Activated CD4-positive, alpha-beta T cell treated with anti-CD3 and anti-CD28 coated beads for 48 hours (primary cell): ENCODE data around the gene LGALS14.
"Not testable (repeated sequence)": the region's sequence is repeated elsewhere in the genome, so short reads cannot be mapped to it uniquely, and the experiment has no call there.

Experiments used
- DNase-seq: peaks from one replicate; pipeline ENCODE4 v3.0.0-alpha.2; 2020

Gene LGALS14

DNA sequence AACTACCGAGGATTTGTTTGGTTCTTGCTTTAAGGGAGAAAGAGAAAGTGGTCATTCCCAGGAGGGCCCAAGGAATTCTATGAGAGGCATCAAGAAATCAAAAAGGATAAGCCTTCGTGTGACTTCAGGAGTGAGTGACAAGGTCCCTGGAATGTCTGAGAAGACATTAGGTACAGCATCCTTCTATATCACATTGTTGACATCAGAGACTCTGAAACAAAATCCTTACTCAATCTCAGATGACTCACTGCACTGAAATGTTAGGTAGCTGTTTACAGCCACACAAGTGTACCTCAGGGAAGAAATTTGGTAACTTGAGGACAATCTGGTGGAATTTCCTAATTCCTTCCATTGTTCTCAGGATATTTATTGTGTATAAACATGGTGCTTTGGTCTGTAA, 7.9 kb upstream of the LGALS14 start:
- DNase-seq = no peak

- no peak for DNase-seq
These were observed 5.7 kb upstream of the LGALS14 start for GRCh38 chr19:39698535-39698934.

GRCh38 chr19:39701291-39701690, 3.0 kb upstream of the LGALS14 start:
- DNase-seq = no peak

DNA sequence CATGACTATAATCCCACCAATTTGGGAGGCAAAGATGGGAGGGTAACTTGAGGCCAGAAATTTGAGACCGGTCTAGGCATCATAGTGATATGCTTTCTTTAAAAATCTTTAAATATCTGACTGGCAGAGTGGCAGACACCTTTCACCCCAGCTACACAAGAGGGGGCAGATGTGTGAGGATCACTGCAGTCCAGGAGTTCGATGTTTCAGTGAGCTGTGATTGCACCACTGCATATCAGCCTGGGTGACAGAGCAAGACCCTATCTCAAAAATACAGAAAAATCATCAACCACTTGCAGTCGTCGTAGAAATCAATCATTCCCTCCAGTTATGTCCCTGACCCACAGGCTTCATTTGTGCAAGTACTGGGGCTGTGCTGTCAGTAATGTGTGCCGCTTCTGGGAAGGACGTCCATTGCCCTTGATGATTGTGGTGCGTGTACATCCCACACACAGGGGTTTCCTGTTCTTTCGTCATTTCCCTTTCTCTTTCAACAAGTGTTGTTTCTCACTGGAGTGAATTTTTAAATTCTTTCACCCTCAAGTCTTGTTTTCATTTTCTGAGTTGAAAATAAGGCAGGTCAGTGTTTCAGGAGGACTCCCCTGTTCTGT, 1.4 kb downstream of the LGALS14 start:
- peak; percentile 51 for DNase-seq

DNA sequence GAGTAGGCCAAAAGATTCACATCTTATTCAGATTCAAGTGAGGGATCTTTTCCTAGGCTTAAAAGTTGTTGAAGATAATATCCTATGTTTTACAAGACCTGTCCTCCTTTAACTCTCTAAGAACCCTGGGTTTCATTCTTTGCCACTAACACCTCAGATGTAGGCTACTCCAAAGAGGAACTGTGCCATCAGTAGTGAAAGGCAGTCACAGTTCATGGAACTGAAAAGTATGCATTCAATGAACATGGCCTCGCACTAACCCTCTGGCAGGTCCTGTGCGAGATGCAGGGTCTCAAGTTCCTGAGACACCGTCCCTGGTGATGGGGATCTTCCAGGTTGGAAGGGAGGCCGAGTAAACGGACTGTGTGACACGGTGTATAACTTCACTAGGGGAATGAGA, 4.3 kb downstream of the LGALS14 start:
- no peak for DNase-seq

GRCh38 chr19:39709026-39709872, 5.0 kb downstream of the LGALS14 start:
- DNase-seq = no peak

GRCh38 chr19:39710333-39710890, 6.1 kb downstream of the LGALS14 start:
- DNase-seq = no peak

GRCh38 chr19:39720144-39720543, 15.9 kb downstream of the LGALS14 start:
- not testable (repeated sequence) for DNase-seq

DNA sequence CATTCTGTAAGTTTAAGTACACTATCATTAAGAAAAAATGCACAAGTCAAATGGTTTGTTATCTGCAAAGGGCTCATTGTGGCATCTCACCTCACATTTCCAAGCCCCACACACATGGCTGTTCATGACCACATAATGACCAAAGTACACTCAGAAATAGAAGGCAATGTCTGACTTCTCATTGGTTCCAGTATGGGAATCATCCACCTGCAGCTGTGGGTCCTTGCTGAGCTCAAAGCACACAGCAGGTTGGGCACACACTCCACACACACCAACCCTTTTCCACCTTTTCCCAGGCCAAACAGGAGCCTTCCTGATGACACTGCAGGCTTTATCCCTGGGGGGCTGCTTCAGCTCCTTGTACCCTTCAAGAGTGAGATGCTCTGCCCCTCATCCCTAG, 21.7 kb downstream of the LGALS14 start:
- no peak for DNase-seq

DNA sequence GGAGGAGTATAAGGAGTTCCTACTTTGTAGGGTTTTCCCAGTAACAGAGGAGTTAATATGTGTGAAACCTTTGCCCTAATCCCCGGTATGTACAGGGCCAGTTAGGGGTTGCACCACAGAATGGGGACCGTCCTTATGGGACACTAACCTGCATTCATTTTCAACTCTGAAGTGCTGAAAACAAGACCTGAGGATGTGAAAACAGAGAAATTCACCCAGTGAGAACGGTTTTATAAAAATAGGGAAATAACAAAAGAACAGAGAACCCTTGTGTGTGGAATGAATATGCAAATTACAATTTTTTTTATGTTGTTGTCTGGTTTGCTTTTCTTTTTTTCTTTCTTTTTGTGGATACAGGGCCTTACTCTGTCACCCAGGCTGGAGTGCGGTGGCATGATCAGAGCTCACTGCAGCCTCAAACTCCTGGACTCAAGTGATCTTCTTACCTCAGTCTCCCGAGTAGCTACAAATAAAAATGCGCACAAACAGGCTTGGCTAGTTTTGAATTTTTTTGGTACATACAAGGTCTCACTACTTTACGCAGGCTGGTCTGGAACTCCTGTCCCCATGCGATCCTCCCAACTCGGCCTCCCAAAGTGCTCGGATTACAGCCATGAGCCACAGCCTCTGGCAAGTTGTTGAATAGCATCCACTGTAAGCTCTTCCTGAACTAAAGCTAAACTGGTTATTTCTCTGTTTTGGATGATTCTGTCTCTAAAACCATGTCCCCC, 23.0 kb downstream of the LGALS14 start:
- no peak for DNase-seq

DNA sequence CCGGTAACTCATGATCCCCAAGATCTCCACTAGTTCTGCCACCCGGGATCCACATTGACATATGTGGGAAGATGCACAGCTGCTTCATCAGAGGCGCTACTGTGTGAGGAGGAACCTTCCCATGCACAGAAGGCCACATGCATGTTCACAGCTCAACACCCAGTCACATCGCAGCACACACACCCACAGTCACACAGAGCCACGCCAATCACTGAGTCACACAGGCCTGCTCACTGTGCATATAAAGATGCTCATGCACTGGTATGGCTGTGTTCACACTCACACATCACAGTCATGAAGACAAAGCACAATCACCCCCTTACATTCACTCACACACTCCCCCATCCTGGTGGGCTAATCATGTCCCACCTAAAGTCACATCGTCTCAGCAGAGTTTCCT, 23.8 kb downstream of the LGALS14 start:
- DNase-seq = no peak

DNA sequence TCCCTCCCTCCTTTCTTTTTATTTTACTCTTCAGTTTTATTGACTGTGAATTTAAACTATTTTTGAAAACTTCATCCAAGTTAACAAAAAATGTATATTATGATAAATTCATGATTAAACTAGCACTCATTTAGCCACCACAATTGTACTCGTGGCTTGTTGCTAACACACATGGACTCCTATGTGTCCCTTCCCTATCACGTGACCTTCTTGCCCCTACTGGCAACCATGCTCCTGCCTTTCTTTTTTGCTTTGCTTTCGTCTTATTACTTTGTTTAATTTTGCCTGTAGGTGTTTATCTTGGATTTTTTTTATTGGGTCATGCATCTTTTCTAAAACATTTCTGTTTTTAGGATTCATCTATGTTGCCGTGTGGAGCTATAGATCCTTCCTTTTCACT, 25.3 kb downstream of the LGALS14 start:
- no peak for DNase-seq

- DNase-seq = no peak
These were observed 27.4 kb downstream of the LGALS14 start for GRCh38 chr19:39731685-39732084.

- no peak for DNase-seq
These were observed 29.6 kb downstream of the LGALS14 start for GRCh38 chr19:39733841-39734240.

DNA sequence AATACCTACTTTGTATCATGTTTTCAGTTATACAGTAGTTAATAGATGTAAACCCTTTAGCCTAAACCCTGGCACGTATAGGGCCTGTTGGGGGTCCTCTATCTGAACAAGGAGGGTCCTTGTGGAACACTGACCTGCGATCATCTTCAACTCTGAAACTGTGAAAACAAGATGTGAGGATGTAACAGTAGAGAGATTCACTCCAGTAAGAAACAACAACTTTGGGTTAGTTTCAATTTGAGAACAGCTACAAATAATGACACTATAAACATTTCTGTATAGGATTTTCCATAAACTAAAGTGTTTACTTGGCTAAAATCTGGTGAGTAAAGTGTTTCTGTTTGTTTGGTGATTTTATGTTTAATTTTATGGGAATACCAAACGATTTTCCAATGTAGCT, 31.4 kb downstream of the LGALS14 start:
- no peak for DNase-seq

- peak; percentile 16 for DNase-seq
These were observed 31.8 kb downstream of the LGALS14 start for GRCh38 chr19:39736088-39736487.

DNA sequence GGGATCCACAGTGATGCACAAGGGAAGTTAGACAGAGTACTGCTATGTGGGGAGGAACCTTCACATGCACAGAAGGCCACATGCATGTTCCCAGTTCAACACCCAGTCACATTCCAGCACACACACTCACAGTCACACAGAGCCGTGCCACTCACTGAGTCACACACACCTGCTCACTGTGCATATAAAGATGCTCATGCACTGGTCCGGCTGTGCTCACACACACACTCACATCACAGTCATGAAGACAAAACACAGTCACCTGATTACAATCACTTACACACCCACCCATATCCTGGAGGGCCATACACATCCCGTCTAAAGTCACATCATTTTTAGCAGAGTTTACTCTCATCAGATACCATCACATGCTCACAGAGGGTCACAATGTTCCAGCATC, 33.1 kb downstream of the LGALS14 start:
- peak; percentile 27 for DNase-seq

GRCh38 chr19:39737891-39738290, 33.6 kb downstream of the LGALS14 start, which contains the start of gene CLC:
Gene CLC (minus strand): TSS chr19:39738029. CDS start chr19:39737952, 77 bp downstream.
- DNase-seq = no peak

- no peak for DNase-seq
These were observed 34.5 kb downstream of the LGALS14 start for GRCh38 chr19:39738814-39739213.

DNA sequence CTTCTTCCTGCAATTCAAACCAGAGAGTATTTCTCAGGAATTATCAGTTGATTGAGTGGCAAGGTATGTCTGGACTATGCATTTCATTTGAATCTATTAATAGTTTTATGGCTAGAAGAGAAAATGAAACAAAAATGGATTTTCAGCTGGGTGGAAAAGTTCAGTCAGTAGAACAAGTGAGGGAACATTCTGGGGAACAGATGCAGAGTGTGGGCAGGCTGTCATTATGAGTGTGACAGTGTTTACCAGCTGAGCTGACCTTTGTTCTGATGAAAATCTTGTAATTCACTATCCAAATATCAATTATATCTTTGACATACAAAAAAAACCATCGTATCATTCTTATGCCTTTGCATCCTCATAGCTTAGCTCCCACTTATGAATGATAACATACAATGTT, 36.1 kb downstream of the LGALS14 start:
- peak; percentile 28 for DNase-seq

DNA sequence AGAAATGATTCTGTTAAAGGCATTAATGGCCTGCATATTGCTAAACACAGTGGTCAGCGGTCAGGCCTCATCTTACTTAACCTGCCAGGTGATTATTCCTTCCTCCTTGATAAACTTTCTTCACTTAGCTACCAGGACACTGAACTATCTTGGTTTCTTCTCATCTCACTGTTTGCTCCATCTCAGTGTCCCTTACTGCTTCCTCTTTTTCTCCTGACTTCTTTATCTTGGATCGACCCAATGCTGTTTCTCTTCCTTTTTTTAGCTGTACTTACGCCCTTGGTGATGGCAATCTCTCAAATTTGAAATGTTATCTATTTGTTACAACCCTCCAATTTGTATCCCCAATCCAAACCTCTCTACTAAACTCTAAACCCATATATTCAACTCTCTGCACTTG, 41.4 kb downstream of the LGALS14 start:
- no peak for DNase-seq

- DNase-seq = no peak
These were observed 42.7 kb downstream of the LGALS14 start for GRCh38 chr19:39746836-39747529.

DNA sequence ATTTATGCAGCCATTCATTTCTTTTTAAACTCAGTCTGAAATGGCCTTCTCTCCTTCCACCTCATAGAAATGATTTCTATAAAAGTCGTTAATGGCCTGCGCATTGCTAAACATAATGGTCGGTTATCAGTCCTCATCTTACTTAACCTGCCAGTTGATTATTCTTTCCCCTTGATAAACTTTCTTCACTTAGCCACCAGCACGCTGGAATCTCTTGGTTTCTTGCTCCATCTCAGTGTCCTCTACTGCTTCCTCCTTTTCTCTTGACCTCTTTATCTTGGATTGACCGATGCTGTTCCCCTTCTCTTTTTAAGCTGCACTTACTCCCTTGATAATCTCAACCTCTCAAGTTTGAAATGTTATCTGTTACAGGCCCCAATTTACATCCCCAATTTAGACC, 45.7 kb downstream of the LGALS14 start:
- no peak for DNase-seq
